HG03521 (cell line): ENCODE results near the gene SYNDIG1.

Experiments used
- ATAC-seq: cut with Tn5 transposase; IDR thresholded peaks from one replicate; pipeline ENCODE4 v1.9.1; 2021; ENCODE audit warnings: mild to moderate bottlenecking, moderate library complexity; ENCODE audit not compliant: unreplicated experiment

The SYNDIG1 gene

GRCh38 chr20:24446811-24447210 is 22.6 kb upstream of the SYNDIG1 start:
- ATAC-seq = no peak

- ATAC-seq = no peak
Measured at GRCh38 chr20:24448170-24448569, 21.3 kb upstream of the SYNDIG1 start.

GRCh38 chr20:24449026-24449720 is 20.3 kb upstream of the SYNDIG1 start:
- ATAC-seq = no peak

GRCh38 chr20:24450177-24450576 is 19.3 kb upstream of the SYNDIG1 start:
- no peak for ATAC-seq

GRCh38 chr20:24450624-24451376 is 18.6 kb upstream of the SYNDIG1 start:
- ATAC-seq = no peak

- no peak for ATAC-seq
Measured at GRCh38 chr20:24451428-24451827, 18.0 kb upstream of the SYNDIG1 start.

GRCh38 chr20:24452016-24452415 is 17.4 kb upstream of the SYNDIG1 start:
- ATAC-seq = no peak

GRCh38 chr20:24452498-24453127 is 16.8 kb upstream of the SYNDIG1 start:
- no peak for ATAC-seq

GRCh38 chr20:24453869-24454268 is 15.6 kb upstream of the SYNDIG1 start:
- no peak for ATAC-seq

GRCh38 chr20:24455081-24455480 is 14.3 kb upstream of the SYNDIG1 start:
- no peak for ATAC-seq

- no peak for ATAC-seq
Measured at GRCh38 chr20:24456398-24456781, 13.0 kb upstream of the SYNDIG1 start.

- ATAC-seq = no peak
Measured at GRCh38 chr20:24458436-24458835, 11.0 kb upstream of the SYNDIG1 start.

- no peak for ATAC-seq
Measured at GRCh38 chr20:24459733-24460132, 9.7 kb upstream of the SYNDIG1 start.

- no peak for ATAC-seq
Measured at GRCh38 chr20:24460712-24461111, 8.7 kb upstream of the SYNDIG1 start.

GRCh38 chr20:24461848-24462247 is 7.6 kb upstream of the SYNDIG1 start:
- no peak for ATAC-seq

- no peak for ATAC-seq
Measured at GRCh38 chr20:24462460-24463010, 6.9 kb upstream of the SYNDIG1 start.

GRCh38 chr20:24465159-24465558 is 4.3 kb upstream of the SYNDIG1 start:
- no peak for ATAC-seq

GRCh38 chr20:24465730-24466129 is 3.7 kb upstream of the SYNDIG1 start:
- no peak for ATAC-seq

GRCh38 chr20:24468401-24469115 is 871 bp upstream of the SYNDIG1 start:
- ATAC-seq = no peak

- ATAC-seq = no peak
Measured at GRCh38 chr20:24469894-24470745, 691 bp downstream of the SYNDIG1 start.
